Neural progenitor cell (in vitro differentiated cells): ENCODE data around the gene HUWE1.

Experiments
- EZH2 ChIP-seq: fragments of 200-600 bp; sonication (generic); IDR thresholded peaks from 2 replicates; pipeline ENCODE4 v1.6.1; 2017; ENCODE audit warnings: antibody characterized with exemption, mild to moderate bottlenecking, moderate library complexity
- EZH2phosphoT487 ChIP-seq: fragments of 200-600 bp; sonication (generic); IDR thresholded peaks from 2 replicates; pipeline ENCODE4 v1.6.1; 2017; ENCODE audit warnings: antibody characterized with exemption
- TF ChIP-seq, protein P1 (sequence below): fragments of 200-600 bp; sonication (generic); IDR thresholded peaks from 2 replicates; pipeline ENCODE4 v1.5.1; 2017; ENCODE audit warnings: antibody characterized with exemption, mild to moderate bottlenecking

DNA sequence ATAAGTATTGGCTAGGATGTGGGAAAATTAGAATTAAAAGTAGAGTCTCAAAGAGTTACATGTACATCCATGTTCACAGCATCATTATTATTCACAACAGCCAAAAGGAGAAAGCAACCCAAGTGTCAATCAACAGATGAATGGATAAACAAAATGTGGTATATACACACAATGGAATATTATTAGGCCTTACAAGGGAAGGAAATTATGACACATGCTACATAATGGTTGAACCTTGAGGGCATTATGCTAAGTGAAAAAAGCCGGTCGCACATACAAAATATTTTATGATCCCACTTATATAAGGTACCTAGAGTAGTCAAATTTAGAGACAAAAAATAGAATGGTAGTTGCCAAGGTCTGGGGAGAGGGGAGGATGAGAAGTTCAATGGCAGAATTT, 80.1 kb downstream of the HUWE1 start:
- no peak for TF ChIP-seq EZH2phosphoT487
- TF ChIP-seq, protein P1, sequence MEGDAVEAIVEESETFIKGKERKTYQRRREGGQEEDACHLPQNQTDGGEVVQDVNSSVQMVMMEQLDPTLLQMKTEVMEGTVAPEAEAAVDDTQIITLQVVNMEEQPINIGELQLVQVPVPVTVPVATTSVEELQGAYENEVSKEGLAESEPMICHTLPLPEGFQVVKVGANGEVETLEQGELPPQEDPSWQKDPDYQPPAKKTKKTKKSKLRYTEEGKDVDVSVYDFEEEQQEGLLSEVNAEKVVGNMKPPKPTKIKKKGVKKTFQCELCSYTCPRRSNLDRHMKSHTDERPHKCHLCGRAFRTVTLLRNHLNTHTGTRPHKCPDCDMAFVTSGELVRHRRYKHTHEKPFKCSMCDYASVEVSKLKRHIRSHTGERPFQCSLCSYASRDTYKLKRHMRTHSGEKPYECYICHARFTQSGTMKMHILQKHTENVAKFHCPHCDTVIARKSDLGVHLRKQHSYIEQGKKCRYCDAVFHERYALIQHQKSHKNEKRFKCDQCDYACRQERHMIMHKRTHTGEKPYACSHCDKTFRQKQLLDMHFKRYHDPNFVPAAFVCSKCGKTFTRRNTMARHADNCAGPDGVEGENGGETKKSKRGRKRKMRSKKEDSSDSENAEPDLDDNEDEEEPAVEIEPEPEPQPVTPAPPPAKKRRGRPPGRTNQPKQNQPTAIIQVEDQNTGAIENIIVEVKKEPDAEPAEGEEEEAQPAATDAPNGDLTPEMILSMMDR: no peak
- no peak for TF ChIP-seq EZH2
